IPS-18c (cell line): ENCODE measurements around the gene AK4.
"Not testable (repeated sequence)": the region's sequence is repeated elsewhere in the genome, so short reads cannot be mapped to it uniquely, and the experiment has no call there.

Experiments used
- H3K4me3 ChIP-seq: 2 replicates; pipeline ENCODE4 v1.7.0; 2013; ENCODE audit warnings: low read depth, mild to moderate bottlenecking, low read length, moderate library complexity; ENCODE audit not compliant: insufficient read depth
- H3K9me3 ChIP-seq: one replicate; pipeline ENCODE4 v1.6.1; 2013; ENCODE audit warnings: mild to moderate bottlenecking, low read length, moderate library complexity; ENCODE audit not compliant: control insufficient read depth, insufficient read depth

Gene AK4

GRCh38 chr1:65148178-65148547 is at the start of gene AK4:
AK4 (plus strand) TSS chr1:65148203; CDS start chr1:65148408, 205 bp downstream.
- H3K4me3 ChIP-seq = peak within 1 kb of the TSS; percentile 72
- H3K9me3 ChIP-seq = not testable (repeated sequence)

- H3K4me3 ChIP-seq = no peak overlapping the region
- H3K9me3 ChIP-seq = no peaks in the 10 kb centered on the region
Measured at GRCh38 chr1:65103807-65104206, 44.2 kb upstream of the AK4 start.

GRCh38 chr1:65104854-65105534 is 43.0 kb upstream of the AK4 start:
- H3K4me3 ChIP-seq = no peak overlapping the region

GRCh38 chr1:65105596-65105995 is 42.4 kb upstream of the AK4 start:
- H3K9me3 ChIP-seq = no peaks in the 10 kb centered on the region
- no peak overlapping the region for H3K4me3 ChIP-seq

More at GRCh38 chr1:65104854-65105534, 43.0 kb upstream of the AK4 start:
- H3K9me3 ChIP-seq = no peaks in the 10 kb centered on the region

GRCh38 chr1:65108025-65108642 is 39.9 kb upstream of the AK4 start:
- Histone ChIP-seq H3K9me3 (no peaks in the 10 kb centered on the region), H3K4me3 (no peak overlapping the region)

GRCh38 chr1:65109487-65109886 is 38.5 kb upstream of the AK4 start:
- no peak overlapping the region for H3K4me3 ChIP-seq

GRCh38 chr1:65112811-65113210 is 35.2 kb upstream of the AK4 start:
- Histone ChIP-seq H3K9me3 (no peaks in the 10 kb centered on the region), H3K4me3 (no peak overlapping the region)

More at GRCh38 chr1:65109487-65109886, 38.5 kb upstream of the AK4 start:
- H3K9me3 ChIP-seq = no peaks in the 10 kb centered on the region

- Histone ChIP-seq H3K9me3 (no peaks in the 10 kb centered on the region), H3K4me3 (no peak overlapping the region)
Measured at GRCh38 chr1:65113298-65113697, 34.7 kb upstream of the AK4 start.

GRCh38 chr1:65114322-65114721 is 33.7 kb upstream of the AK4 start:
- H3K4me3 ChIP-seq = no peak overlapping the region
- no peaks in the 10 kb centered on the region for H3K9me3 ChIP-seq

GRCh38 chr1:65119951-65120350 is 28.1 kb upstream of the AK4 start:
- no peak overlapping the region for H3K4me3 ChIP-seq

GRCh38 chr1:65129104-65129503 is 18.9 kb upstream of the AK4 start:
- H3K4me3 ChIP-seq, H3K9me3 ChIP-seq: not testable (repeated sequence)

More at GRCh38 chr1:65119951-65120350, 28.1 kb upstream of the AK4 start:
- H3K9me3 ChIP-seq = no peaks in the 10 kb centered on the region

GRCh38 chr1:65138524-65138923 is 9.5 kb upstream of the AK4 start:
- no peaks in the 10 kb centered on the region for H3K9me3 ChIP-seq
- no peak overlapping the region for H3K4me3 ChIP-seq

GRCh38 chr1:65139793-65140192 is 8.2 kb upstream of the AK4 start:
- H3K4me3 ChIP-seq, H3K9me3 ChIP-seq: not testable (repeated sequence)

GRCh38 chr1:65141394-65141793 is 6.6 kb upstream of the AK4 start:
- peaks cover 2% of the 10 kb centered on the region for H3K9me3 ChIP-seq
- H3K4me3 ChIP-seq = no peak overlapping the region

- H3K9me3 ChIP-seq = peaks cover 2% of the 10 kb centered on the region
- H3K4me3 ChIP-seq = no peak overlapping the region
Measured at GRCh38 chr1:65141918-65142317, 6.1 kb upstream of the AK4 start.

- not testable (repeated sequence) for H3K9me3 ChIP-seq, H3K4me3 ChIP-seq
Measured at GRCh38 chr1:65143112-65143658, 4.8 kb upstream of the AK4 start.

GRCh38 chr1:65146908-65147423 is 1.0 kb upstream of the AK4 start:
- H3K9me3 ChIP-seq = peaks cover 4% of the 10 kb centered on the region
- peak overlapping the region; percentile 72 for H3K4me3 ChIP-seq
